ENCODE measurements around the gene IRS1. TPM values are rescaled to one million over a fixed set of nuclear protein-coding genes. Genes with fewer than 3 reads are reported as not detected.

IRS1 gene
- total RNA-seq, 1 donor = 2.3 TPM

DNA sequence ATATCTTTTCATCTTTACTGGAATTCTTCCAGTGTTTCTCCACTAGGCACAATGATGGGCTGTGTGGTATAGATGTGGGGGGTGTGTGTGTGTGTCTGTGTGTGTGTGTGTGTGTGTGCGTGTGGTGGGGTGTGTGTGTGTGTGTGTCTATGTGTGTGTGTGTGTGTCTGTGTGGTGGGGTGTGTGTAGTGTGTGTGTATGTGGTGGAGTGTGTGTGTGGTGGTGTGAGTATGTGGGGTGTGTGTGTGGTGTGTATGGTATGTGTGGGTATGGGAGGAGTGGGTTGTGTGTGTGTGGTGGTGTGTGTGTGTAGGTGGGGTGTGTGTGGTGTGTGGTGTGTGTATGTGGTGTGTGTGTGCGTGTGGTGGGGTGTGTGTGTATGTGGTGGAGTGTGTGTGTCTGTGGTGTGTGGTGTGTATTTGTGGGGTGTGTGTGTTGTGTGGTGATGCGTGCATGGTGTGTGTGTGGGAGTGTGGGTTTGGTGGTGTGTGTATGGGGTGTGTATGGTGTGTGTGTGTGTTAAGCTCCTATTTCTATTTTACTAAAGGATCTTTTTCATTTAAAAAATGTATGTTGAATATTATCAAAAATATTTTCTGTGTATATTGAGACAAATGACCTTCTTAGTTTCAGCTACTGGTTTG, 84.2 kb downstream of the IRS1 start:
- peaks cover 3% of the 10 kb centered on the region for H3K27me3 ChIP-seq (ENCODE audit: insufficient read depth, low read length)
- no peaks in the 10 kb centered on the region for H3K4me1 ChIP-seq (ENCODE audit: insufficient read depth, low read length)
- H3K4me3 ChIP-seq (ENCODE audit: low read length) = no peak overlapping the region
- no peaks in the 10 kb centered on the region for H3K9me3 ChIP-seq (ENCODE audit: low read depth, low read length)

DNA sequence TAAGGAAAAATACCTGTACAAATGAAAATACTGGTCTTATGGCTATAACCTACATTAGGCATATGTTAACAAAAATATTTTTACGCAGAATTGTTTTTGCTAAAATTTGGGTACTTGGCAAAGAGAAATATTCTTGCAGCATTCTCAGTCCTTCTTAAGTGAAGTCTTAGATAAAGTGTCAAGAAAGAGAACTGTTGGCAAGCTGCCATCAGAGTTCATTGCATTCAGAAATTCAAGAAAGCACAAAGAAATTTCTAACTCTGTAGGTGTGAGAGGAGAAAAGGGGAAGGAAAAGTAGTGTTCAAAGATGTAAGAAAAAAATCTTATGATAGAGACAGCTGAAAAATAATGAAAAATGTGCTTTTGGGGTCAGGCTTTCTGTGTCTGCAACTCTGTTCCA, 86.7 kb downstream of the IRS1 start:
- Histone ChIP-seq H3K27me3 (ENCODE audit: insufficient read depth, low read length) (peaks cover 3% of the 10 kb centered on the region), H3K4me3 (ENCODE audit: low read length) (no peak overlapping the region), H3K9me3 (ENCODE audit: low read depth, low read length) (no peaks in the 10 kb centered on the region), H3K4me1 (ENCODE audit: insufficient read depth, low read length) (no peaks in the 10 kb centered on the region)

DNA sequence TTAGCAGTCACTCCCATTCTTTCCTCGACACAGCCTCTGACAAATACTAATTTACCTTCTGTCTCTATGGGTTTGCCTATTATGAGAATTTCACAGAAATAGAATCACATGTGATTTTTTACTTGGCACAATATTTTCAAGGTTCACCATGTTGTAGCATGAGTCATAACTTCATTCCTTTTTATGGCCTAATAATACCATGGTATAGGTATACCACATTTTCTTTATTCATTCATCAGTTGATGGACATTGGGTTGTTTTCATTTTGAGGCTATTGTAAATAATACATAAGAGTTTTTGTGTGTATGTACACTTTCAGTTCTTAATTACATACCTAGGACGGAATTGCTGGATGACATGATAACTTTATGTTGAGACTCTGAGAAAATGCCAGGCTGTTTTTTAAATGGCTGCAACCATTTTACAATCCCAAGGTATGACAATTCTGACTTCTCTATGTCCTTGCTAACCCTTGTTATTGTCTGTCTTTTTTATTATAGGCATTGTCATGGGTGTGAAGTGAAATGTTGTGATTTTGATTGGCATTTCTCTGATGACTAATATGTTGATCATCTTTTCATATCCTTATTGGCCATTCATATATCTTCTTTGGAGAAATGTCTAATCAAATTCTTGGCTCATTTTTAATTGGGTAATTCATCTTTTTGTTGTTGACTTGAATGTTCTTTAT, 87.9 kb downstream of the IRS1 start:
- Histone ChIP-seq H3K4me1 (ENCODE audit: insufficient read depth, low read length) (no peaks in the 10 kb centered on the region), H3K4me3 (ENCODE audit: low read length) (no peak overlapping the region), H3K27me3 (ENCODE audit: insufficient read depth, low read length) (peaks cover 3% of the 10 kb centered on the region)

DNA sequence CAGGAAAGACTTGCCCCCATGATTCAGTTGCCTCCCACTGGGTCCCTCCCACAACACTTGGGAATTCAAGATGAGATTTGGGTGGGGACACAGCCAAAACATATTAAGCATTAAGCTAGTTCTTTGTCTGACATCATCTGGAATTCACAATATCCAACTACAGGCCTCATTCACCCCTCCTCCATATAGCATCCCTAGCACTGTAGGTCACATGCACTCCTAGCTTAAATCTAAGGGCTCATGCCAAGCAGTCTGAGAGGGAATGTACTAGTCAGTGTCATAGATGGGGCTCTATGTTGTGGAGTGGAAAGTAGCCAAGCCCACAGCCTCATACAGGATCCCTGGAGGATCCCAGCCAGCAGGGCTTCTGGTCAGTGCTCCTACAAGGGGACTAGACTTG, 92.1 kb downstream of the IRS1 start:
- H3K4me1 ChIP-seq (ENCODE audit: insufficient read depth, low read length) = no peaks in the 10 kb centered on the region
- peaks cover 3% of the 10 kb centered on the region for H3K27me3 ChIP-seq (ENCODE audit: insufficient read depth, low read length)
- no peak overlapping the region for H3K4me3 ChIP-seq (ENCODE audit: low read length)
- no peaks in the 10 kb centered on the region for H3K9me3 ChIP-seq (ENCODE audit: low read depth, low read length)

More for the DNA sequence above, 87.9 kb downstream of the IRS1 start:
- H3K9me3 ChIP-seq (ENCODE audit: low read depth, low read length) = no peaks in the 10 kb centered on the region

DNA sequence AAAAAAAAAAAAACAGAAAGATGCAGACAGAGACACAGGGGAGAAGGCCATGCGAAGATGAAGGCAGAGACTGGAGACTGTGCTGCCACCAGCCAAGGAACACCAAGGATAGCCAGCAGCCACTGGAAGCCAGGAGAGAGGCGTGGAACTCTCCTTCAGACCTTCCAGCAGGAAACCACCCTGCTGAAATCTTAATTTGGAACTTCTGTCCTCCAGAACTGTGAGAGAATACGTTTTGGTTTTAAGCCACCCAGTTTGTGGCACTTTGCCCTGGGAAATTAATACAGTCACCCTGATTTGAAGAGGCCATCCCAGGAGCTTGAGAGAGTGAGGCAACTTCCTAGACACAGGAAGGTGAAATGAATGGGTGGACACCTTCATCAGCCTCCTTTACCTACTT, 93.7 kb downstream of the IRS1 start:
- Histone ChIP-seq H3K4me1 (ENCODE audit: insufficient read depth, low read length) (no peaks in the 10 kb centered on the region), H3K4me3 (ENCODE audit: low read length) (no peak overlapping the region), H3K27me3 (ENCODE audit: insufficient read depth, low read length) (peaks cover 3% of the 10 kb centered on the region), H3K9me3 (ENCODE audit: low read depth, low read length) (no peaks in the 10 kb centered on the region)

DNA sequence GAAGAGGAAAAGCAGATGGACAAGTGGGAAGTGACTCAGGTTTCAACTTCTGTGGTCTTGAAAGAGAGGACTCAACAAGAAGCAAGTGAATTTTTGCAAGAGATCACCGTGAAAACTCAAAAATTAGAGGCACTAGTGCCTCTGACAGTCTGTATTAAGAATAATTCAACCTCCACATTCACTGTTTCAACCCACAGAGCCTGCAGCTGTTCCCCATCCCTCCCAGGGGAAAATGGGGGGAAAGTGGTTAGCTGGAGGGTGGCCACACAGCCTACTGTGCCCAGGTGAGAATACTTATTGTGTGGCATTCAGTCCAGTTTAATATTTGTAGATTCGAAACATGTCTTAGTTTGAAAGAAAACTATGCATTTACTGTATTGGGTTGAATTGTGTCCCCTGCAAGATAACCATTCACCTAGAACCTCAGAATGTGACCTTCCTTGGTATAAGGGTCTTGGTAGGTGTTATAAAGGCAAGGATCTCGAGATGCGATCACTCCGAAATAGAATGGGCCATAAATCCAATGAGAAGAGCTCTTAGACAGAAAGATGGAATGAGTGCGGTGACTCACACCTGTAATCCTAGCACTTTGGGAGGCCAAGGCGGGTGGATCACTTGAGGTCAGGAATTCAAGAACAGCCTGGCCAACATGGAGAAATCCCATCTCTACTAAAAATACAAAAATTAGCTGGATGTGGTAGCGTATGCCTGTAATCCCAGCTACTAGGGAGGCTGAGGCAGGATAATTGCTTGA, 94.3 kb downstream of the IRS1 start:
- no peaks in the 10 kb centered on the region for H3K4me1 ChIP-seq (ENCODE audit: insufficient read depth, low read length)
- no peaks in the 10 kb centered on the region for H3K9me3 ChIP-seq (ENCODE audit: low read depth, low read length)
- H3K4me3 ChIP-seq (ENCODE audit: low read length) = no peak overlapping the region
- H3K27me3 ChIP-seq (ENCODE audit: insufficient read depth, low read length) = peaks cover 3% of the 10 kb centered on the region

DNA sequence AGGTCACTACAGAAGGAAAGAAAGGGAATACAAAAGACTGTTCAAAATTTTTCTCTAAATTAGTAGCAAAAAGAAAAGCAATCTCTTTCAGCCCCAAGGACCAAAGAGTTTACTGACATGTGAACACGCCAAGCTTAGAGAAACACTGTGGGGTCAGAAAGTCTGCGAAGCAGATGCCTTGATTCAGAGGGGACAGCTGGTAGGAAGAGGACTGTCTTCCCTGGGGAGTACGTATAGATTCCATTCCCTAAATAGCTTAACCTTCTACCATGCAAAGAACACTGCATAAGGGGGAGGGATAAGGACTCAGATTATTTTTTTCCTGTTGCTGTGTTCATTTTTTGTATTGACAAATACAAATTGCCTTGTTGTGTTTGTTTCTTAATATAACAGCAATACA, 96.1 kb downstream of the IRS1 start:
- H3K27me3 ChIP-seq (ENCODE audit: insufficient read depth, low read length) = peaks cover 3% of the 10 kb centered on the region
- no peaks in the 10 kb centered on the region for H3K4me1 ChIP-seq (ENCODE audit: insufficient read depth, low read length)
- no peak overlapping the region for H3K4me3 ChIP-seq (ENCODE audit: low read length)
- no peaks in the 10 kb centered on the region for H3K9me3 ChIP-seq (ENCODE audit: low read depth, low read length)

DNA sequence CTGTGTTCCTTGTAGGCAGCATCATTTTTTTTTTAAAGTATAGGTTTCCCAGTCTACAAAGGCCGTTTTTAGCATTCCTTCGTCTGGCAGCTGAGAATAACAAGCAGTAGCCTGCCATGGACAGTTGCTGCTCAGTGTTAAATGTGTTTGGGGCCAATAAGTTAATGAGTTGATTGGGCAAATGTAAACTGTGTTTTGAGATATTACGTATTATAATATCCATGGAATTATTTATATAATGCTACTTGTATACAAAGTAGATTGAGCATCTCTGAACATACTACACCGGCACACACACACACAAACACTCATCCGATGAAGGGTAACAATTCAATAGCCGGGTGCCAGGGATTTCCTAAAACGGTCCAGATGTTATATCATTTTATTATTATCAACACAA, 97.2 kb downstream of the IRS1 start:
- H3K4me1 ChIP-seq (ENCODE audit: insufficient read depth, low read length) = no peaks in the 10 kb centered on the region
- H3K9me3 ChIP-seq (ENCODE audit: low read depth, low read length) = no peaks in the 10 kb centered on the region
- H3K4me3 ChIP-seq (ENCODE audit: low read length) = no peak overlapping the region
- H3K27me3 ChIP-seq (ENCODE audit: insufficient read depth, low read length) = peaks cover 3% of the 10 kb centered on the region

DNA sequence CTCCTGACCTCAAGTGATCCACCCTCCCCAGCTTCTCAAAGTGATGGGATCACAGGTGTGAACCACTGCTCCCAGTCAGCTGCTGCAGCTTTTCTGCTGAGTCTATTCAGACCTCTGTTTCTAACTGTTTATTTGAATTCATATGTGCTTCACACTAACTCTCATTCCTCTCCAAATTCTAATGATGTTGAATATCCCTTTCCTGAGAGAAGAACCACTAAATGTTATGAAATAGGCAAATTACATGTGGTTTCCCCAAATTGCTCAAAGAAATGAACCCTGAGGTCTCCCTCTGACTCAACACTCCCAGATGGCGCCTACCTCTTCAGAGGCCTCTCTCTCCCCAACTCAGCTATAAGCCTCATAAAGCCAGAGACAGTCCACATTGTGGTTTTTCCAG, 98.6 kb downstream of the IRS1 start:
- peaks cover 3% of the 10 kb centered on the region for H3K27me3 ChIP-seq (ENCODE audit: insufficient read depth, low read length)
- H3K4me1 ChIP-seq (ENCODE audit: insufficient read depth, low read length) = no peaks in the 10 kb centered on the region
- H3K4me3 ChIP-seq (ENCODE audit: low read length) = no peak overlapping the region
- no peaks in the 10 kb centered on the region for H3K9me3 ChIP-seq (ENCODE audit: low read depth, low read length)

DNA sequence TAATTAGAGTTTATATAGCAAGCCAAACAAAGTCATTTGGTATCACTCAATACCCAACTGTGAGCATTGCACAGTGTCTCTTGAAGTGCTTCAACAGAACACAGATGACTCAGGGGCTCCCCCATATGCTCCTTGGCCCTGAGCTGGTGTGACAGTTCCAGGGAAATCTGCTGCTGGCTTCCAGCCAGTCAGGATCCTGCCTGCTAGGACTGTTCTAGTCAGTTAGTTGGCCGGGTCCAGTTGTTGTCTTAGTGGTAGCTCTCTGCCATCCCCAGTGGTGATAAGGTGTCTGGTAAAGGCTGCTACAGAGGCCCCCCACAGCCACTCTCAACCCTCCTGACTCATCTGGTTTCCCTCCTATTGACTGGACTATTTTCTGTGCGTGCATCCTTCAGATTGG, 100.3 kb downstream of the IRS1 start:
- H3K4me3 ChIP-seq (ENCODE audit: low read length) = no peak overlapping the region
- peaks cover 3% of the 10 kb centered on the region for H3K27me3 ChIP-seq (ENCODE audit: insufficient read depth, low read length)
- no peaks in the 10 kb centered on the region for H3K9me3 ChIP-seq (ENCODE audit: low read depth, low read length)
- no peaks in the 10 kb centered on the region for H3K4me1 ChIP-seq (ENCODE audit: insufficient read depth, low read length)

DNA sequence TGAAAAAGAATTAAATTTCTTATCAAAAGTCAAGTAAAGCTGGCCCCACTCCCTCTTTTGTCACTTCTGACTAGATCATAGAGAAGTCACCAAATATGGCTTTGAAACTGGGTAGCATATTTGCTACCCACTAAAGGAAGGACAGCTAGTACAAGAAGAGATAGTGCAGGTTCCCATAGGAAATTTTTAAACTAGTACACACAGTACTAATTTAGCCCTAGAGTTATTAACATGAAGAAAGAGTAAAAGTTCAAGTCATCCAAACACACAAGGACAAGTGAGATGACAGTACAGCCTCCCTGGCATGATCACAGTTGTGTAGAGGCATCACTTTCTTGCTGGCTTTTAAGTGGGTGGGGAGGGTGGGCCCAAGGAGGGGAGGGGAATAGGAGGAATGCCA, 100.9 kb downstream of the IRS1 start:
- no peak overlapping the region for H3K4me3 ChIP-seq (ENCODE audit: low read length)
- no peaks in the 10 kb centered on the region for H3K4me1 ChIP-seq (ENCODE audit: insufficient read depth, low read length)
- H3K9me3 ChIP-seq (ENCODE audit: low read depth, low read length) = no peaks in the 10 kb centered on the region
- H3K27me3 ChIP-seq (ENCODE audit: insufficient read depth, low read length) = peaks cover 3% of the 10 kb centered on the region

DNA sequence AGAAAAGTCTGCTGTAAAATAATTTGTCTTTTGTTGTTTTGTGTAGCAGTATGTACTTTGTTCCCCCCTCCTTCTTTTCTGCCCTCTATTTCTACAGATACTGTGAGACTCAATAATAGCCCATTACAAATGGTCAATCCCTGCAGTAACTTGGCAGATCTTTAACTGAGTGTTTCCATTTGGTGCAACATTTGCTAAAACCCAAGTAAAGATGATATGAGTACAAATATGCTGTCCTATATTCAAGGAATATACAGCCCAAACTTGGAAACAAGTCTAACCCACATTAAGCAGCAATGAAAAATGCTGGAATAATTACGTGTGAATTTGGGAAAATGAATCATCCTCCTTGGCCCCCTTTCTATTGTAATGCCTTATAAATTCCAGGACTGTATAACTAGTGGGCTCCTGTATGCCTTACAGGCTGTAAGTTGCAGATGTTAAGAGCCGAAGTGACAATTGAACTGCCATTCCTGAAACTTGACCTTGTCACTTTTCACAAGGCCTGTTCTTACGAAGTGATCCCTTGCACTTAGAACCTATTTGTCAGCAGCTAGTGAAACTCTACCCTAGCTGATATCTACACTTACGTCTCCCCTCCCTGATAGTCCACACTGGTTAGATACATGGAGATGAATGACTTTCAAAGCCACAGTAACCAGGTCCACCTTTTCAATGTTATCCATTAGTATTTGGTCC, 104.9 kb downstream of the IRS1 start:
- Histone ChIP-seq H3K4me3 (ENCODE audit: low read length) (no peak overlapping the region), H3K9me3 (ENCODE audit: low read depth, low read length) (no peaks in the 10 kb centered on the region), H3K27me3 (ENCODE audit: insufficient read depth, low read length) (peaks cover 11% of the 10 kb centered on the region), H3K4me1 (ENCODE audit: insufficient read depth, low read length) (no peaks in the 10 kb centered on the region)

DNA sequence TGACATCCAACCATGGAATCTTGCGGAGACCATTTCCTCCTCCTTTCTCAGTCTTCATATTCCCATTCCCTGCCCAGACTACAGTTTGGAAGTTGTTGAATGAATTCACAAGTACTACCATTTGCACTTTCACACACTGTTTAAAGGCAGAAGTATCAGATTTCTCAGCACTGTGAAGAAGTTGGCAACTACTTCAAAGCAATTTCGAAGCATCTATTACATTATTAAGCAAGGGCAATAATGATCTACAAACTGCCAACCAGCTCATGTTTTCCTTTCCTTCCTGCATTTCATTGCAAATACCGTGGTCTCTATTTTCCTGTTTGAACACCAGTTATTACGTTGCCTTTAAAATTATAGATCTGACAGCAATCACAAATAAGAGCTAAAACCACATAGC, 105.5 kb downstream of the IRS1 start:
- peaks cover 11% of the 10 kb centered on the region for H3K27me3 ChIP-seq (ENCODE audit: insufficient read depth, low read length)
- H3K4me3 ChIP-seq (ENCODE audit: low read length) = no peak overlapping the region
- H3K9me3 ChIP-seq (ENCODE audit: low read depth, low read length) = no peaks in the 10 kb centered on the region
- H3K4me1 ChIP-seq (ENCODE audit: insufficient read depth, low read length) = no peaks in the 10 kb centered on the region

DNA sequence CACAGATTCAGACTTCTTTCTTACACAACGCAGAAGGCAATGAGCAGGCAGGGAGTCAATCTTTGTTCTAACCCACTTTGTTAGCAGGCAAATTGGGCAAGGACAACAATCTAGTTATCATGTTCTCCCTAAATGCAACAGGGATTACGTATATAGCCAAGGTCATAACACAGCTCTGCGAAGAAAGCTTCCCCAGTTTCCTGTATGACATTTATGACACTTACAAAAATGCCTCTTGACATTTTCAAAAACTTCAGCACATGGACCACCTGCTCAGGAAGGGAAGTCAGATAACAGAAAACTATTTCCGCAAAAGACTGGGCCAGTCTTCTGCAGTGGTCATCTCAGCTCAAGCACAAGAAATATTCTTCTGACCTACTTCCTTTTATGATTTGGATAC, 106.1 kb downstream of the IRS1 start:
- no peak overlapping the region for H3K4me3 ChIP-seq (ENCODE audit: low read length)
- no peaks in the 10 kb centered on the region for H3K9me3 ChIP-seq (ENCODE audit: low read depth, low read length)
- H3K27me3 ChIP-seq (ENCODE audit: insufficient read depth, low read length) = peaks cover 15% of the 10 kb centered on the region
- no peaks in the 10 kb centered on the region for H3K4me1 ChIP-seq (ENCODE audit: insufficient read depth, low read length)

DNA sequence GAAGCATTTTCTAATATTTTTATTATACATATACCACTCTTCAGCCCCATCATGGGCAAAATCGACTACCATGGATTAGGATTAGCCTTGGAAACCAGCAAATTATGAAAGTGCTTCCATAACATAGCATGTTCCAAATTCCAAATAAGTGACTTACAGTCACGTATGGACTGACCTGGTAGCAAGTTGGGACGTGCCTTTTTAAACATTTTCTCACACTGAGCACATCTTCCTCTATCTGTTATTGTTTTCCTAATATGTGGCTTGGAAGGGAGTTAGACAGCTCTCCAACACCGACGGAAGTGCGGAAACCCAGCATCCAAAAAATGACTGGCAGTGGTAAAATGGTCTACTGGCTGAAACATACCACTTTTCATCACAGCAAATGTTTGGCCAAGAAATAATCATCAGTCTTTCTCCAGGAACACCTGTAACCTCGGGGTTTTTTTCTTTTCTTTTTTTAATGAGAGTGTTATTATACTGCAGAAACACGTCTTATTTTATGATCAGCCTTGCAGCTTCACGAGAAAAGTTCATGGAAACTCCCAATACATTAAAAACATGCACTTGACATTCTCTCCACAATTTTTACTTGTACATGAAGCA, 107.0 kb downstream of the IRS1 start:
- Histone ChIP-seq H3K4me3 (ENCODE audit: low read length) (no peak overlapping the region), H3K9me3 (ENCODE audit: low read depth, low read length) (no peaks in the 10 kb centered on the region), H3K4me1 (ENCODE audit: insufficient read depth, low read length) (no peaks in the 10 kb centered on the region), H3K27me3 (ENCODE audit: insufficient read depth, low read length) (peaks cover 19% of the 10 kb centered on the region)
